ENCODE data around the gene PTPN4.

- TF ChIP-seq POLR2AphosphoS5 (IDR thresholded peaks at IDR 0.05; ENCODE audit: low read depth) (no peak), CTCF (IDR thresholded peaks at IDR 0.05; ENCODE audit: insufficient read depth, low read length) (no peak), REST (IDR thresholded peaks at IDR 0.05; ENCODE audit: insufficient replicate concordance, low read depth) (no peak)
Observed at GRCh38 chr2:119710281-119710680, 49.4 kb upstream of the PTPN4 start.
